ENCODE data around the gene PAQR3.

PAQR3 gene

DNA sequence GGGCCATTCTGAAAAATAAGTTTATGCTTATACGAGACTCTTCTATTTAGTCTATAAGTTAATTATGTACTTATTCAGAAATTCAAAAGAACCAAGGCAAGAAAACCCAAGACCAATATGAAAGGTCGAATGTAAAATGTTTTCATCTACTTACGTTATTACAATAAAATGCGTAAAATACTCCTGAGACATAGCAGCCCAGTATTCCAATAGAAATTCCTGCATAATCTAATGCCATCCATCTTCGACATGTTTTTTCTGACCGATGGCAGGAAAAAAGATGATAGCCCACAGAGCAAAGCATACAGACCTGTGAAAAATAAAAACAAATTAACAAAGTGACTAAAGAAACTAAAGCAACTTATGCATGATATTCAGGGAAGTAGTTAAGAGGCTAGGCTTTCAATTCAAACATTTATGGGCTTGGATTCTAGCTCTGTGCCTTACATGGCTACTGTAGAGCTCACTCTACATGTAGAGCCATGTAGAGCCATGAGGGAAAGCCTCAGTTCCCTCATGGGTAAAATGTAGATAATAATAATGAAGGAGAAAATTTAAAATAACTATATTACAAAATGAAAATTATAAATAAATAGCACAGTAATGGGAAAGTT lies 9.1 kb downstream of the PAQR3 start:
- Histone ChIP-seq H3K4ac (ENCODE audit: low read length) (no peak overlapping the region), H3K36me3 (replicated peaks in 1 of 2; ENCODE audit: control insufficient read depth in 2 of 2, insufficient read depth in 2 of 2, low read length in 2 of 2) (peaks cover 13 to 84% of the 10 kb centered on the region in 2 donors), H2AFZ (ENCODE audit: low read length) (no peak overlapping the region), H2BK15ac (ENCODE audit: low read length) (no peak overlapping the region), H3K9me3 (replicated peaks in 1 of 2; ENCODE audit: control insufficient read depth in 2 of 2, insufficient read depth in 1 of 2, low read depth in 1 of 2, low read length in 2 of 2) (peaks cover 0 to 3% of the 10 kb centered on the region in 2 donors), H4K8ac (ENCODE audit: low read depth, low read length) (no peak overlapping the region), H3K14ac (ENCODE audit: low read length) (no peak overlapping the region), H2BK5ac (ENCODE audit: low read length) (no peak overlapping the region), H3K4me3 (ENCODE audit: low read length in 2 of 2) (no peak overlapping the region), H3K27me3 (ENCODE audit: control insufficient read depth in 3 of 3, insufficient read depth in 3 of 3, low read depth in 1 of 3, low read length in 3 of 3) (no peaks in the 10 kb centered on the region), H4K91ac (ENCODE audit: low read depth, low read length, poor library complexity) (no peak overlapping the region), H3K4me2 (ENCODE audit: insufficient read depth, low read length, poor library complexity, severe bottlenecking) (no peak overlapping the region), H2BK12ac (ENCODE audit: low read length) (no peak overlapping the region), H3K79me1 (ENCODE audit: low read depth, low read length) (no peaks in the 10 kb centered on the region), H3K9ac (ENCODE audit: low read depth, low read length, poor library complexity) (no peak overlapping the region), H2BK120ac (ENCODE audit: low read depth, low read length) (no peak overlapping the region), H3K18ac (ENCODE audit: low read length) (no peak overlapping the region), H2AK5ac (ENCODE audit: low read depth, low read length) (no peak overlapping the region), H3K27ac (replicated peaks; ENCODE audit: low read length) (no peak overlapping the region), H3K4me1 (ENCODE audit: control insufficient read depth in 2 of 2, insufficient read depth in 1 of 2, low read depth in 1 of 2, low read length in 2 of 2) (no peaks in the 10 kb centered on the region), H3K23ac (ENCODE audit: low read depth, low read length, poor library complexity) (no peak overlapping the region)
- WGBS, 2 donors (ENCODE audit: extremely low coverage in 2 of 2, insufficient read length in 2 of 2, insufficient replicate concordance in 1 of 2) = no CpG with 5 or more reads among the region's 6 CpGs
- DNase-seq (ENCODE audit: low spot score) = no peak

DNA sequence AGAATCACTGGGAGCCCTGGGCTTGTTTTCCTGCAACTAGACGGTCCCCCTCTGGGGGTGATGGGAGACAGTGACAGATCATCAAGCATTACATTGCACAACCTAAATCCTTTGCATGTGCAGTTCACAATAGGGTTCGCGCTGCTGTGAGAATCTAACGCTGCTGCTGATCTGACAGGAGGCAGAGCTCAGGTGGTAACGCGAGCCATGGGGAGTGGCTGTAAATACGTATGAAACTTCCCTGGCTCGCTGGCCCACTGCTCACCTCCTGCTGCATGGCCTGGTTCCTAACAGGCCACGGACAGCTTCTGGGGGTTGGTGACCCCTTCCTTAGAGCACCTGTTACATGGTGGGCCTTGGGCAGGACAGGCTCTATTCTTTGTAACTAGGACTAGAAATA lies 10.4 kb downstream of the PAQR3 start:
- Histone ChIP-seq H2AFZ (ENCODE audit: low read length) (no peak overlapping the region), H2BK120ac (ENCODE audit: low read depth, low read length) (no peak overlapping the region), H3K4me2 (ENCODE audit: insufficient read depth, low read length, poor library complexity, severe bottlenecking) (no peak overlapping the region), H2BK5ac (ENCODE audit: low read length) (no peak overlapping the region), H3K9ac (ENCODE audit: low read depth, low read length, poor library complexity) (no peak overlapping the region), H3K79me1 (ENCODE audit: low read depth, low read length) (no peaks in the 10 kb centered on the region), H4K8ac (ENCODE audit: low read depth, low read length) (no peak overlapping the region), H3K4ac (ENCODE audit: low read length) (no peak overlapping the region), H3K9me3 (replicated peaks in 1 of 2; ENCODE audit: control insufficient read depth in 2 of 2, insufficient read depth in 1 of 2, low read depth in 1 of 2, low read length in 2 of 2) (peaks cover 0 to 3% of the 10 kb centered on the region in 2 donors), H2BK12ac (ENCODE audit: low read length) (no peak overlapping the region), H3K27ac (replicated peaks; ENCODE audit: low read length) (no peak overlapping the region), H4K91ac (ENCODE audit: low read depth, low read length, poor library complexity) (no peak overlapping the region), H3K36me3 (replicated peaks in 1 of 2; ENCODE audit: control insufficient read depth in 2 of 2, insufficient read depth in 2 of 2, low read length in 2 of 2) (peaks cover 14 to 93% of the 10 kb centered on the region in 2 donors), H3K4me3 (ENCODE audit: low read length in 2 of 2) (no peak overlapping the region), H3K18ac (ENCODE audit: low read length) (no peak overlapping the region), H3K23ac (ENCODE audit: low read depth, low read length, poor library complexity) (no peak overlapping the region), H3K27me3 (ENCODE audit: control insufficient read depth in 3 of 3, insufficient read depth in 3 of 3, low read depth in 1 of 3, low read length in 3 of 3) (no peaks in the 10 kb centered on the region), H3K4me1 (ENCODE audit: control insufficient read depth in 2 of 2, insufficient read depth in 1 of 2, low read depth in 1 of 2, low read length in 2 of 2) (no peaks in the 10 kb centered on the region), H2AK5ac (ENCODE audit: low read depth, low read length) (no peak overlapping the region), H3K14ac (ENCODE audit: low read length) (no peak overlapping the region), H2BK15ac (ENCODE audit: low read length) (no peak overlapping the region)
- no CpG with 5 or more reads among the region's 9 CpGs for WGBS, 2 donors (ENCODE audit: extremely low coverage in 2 of 2, insufficient read length in 2 of 2, insufficient replicate concordance in 1 of 2)
- DNase-seq (ENCODE audit: low spot score) = no peak

DNA sequence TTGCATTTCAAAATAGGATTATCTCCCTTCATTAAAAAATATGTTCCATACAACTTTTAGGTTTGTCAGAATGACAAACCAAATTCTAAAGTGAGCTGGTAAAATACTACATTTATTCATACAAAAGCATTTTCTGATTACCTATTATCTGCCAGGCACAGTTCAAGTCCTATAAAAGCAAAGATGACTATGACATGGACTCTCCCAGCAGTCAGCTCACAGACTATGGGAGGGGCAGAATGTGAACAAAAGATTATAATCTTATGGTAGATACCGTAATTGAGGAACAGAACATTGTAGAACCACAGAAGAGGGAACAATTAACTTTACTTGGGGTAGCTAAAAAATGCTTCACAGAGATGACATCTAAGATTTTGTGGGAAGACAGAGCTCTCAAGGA lies 12.4 kb downstream of the PAQR3 start:
- no peaks in the 10 kb centered on the region for H3K27me3 ChIP-seq (ENCODE audit: control insufficient read depth in 3 of 3, insufficient read depth in 3 of 3, low read depth in 1 of 3, low read length in 3 of 3)
- no peak overlapping the region for H3K4me2 ChIP-seq (ENCODE audit: insufficient read depth, low read length, poor library complexity, severe bottlenecking)
- no peak overlapping the region for H3K4ac ChIP-seq (ENCODE audit: low read length)
- no peak overlapping the region for H2AFZ ChIP-seq (ENCODE audit: low read length)
- H2AK5ac ChIP-seq (ENCODE audit: low read depth, low read length) = no peak overlapping the region
- no peak overlapping the region for H3K18ac ChIP-seq (ENCODE audit: low read length)
- DNase-seq (ENCODE audit: low spot score) = no peak
- no peaks in the 10 kb centered on the region for H3K79me1 ChIP-seq (ENCODE audit: low read depth, low read length)
- H4K8ac ChIP-seq (ENCODE audit: low read depth, low read length) = no peak overlapping the region
- H4K91ac ChIP-seq (ENCODE audit: low read depth, low read length, poor library complexity) = no peak overlapping the region
- no peak overlapping the region for H3K23ac ChIP-seq (ENCODE audit: low read depth, low read length, poor library complexity)
- no peak overlapping the region for H2BK15ac ChIP-seq (ENCODE audit: low read length)
- H3K27ac ChIP-seq (replicated peaks; ENCODE audit: low read length) = no peak overlapping the region
- no peak overlapping the region for H2BK12ac ChIP-seq (ENCODE audit: low read length)
- H3K36me3 ChIP-seq (replicated peaks in 1 of 2; ENCODE audit: control insufficient read depth in 2 of 2, insufficient read depth in 2 of 2, low read length in 2 of 2) = peaks cover 12 to 93% of the 10 kb centered on the region in 2 donors
- no peak overlapping the region for H3K14ac ChIP-seq (ENCODE audit: low read length)
- no peak overlapping the region for H3K4me3 ChIP-seq (ENCODE audit: low read length in 2 of 2)
- H3K9me3 ChIP-seq (replicated peaks in 1 of 2; ENCODE audit: control insufficient read depth in 2 of 2, insufficient read depth in 1 of 2, low read depth in 1 of 2, low read length in 2 of 2) = peaks cover 0 to 3% of the 10 kb centered on the region in 2 donors
- H3K4me1 ChIP-seq (ENCODE audit: control insufficient read depth in 2 of 2, insufficient read depth in 1 of 2, low read depth in 1 of 2, low read length in 2 of 2) = no peaks in the 10 kb centered on the region
- H3K9ac ChIP-seq (ENCODE audit: low read depth, low read length, poor library complexity) = no peak overlapping the region
- H2BK5ac ChIP-seq (ENCODE audit: low read length) = no peak overlapping the region
- no CpG with 5 or more reads among the region's 1 CpG for WGBS, 2 donors (ENCODE audit: extremely low coverage in 2 of 2, insufficient read length in 2 of 2, insufficient replicate concordance in 1 of 2)
- H2BK120ac ChIP-seq (ENCODE audit: low read depth, low read length) = no peak overlapping the region

DNA sequence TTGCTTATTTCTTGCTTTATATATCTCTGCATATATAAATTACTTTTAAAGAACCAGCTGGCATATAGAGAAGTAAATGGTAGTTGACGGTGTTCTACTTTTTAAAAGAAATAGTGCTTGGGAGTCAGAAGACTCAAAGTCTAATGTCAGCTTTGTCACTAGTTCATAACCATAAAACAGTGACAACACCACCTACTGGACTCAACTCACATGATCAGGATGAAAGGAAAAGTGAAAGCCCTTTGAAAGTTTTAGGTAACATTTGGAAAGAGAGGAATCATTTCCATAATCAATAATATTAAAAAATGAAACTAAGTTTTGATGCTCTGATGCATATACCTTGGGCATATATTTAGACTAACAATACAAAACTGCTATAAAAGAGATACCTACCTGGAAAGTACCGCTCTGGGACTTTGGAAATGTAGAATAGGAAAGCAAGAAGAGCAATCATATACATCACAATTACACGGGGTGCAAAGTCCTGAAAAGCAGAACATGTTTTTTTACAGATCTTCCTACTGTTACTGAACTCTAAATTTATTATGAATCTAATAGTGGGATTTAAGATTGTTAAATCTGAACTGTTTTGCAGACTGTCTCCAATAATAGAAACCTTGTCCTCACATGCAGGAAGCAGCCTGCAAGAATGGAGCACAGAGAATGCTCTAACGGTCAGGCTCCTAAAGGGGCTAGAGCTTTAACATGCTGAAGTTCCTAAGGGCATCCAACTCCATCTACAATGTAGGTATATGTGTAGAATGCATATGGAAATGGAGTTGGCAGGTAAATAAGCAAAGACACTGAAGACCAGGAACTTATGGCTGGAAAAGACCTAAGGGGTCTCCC lies 15.6 kb downstream of the PAQR3 start:
- Histone ChIP-seq H4K91ac (ENCODE audit: low read depth, low read length, poor library complexity) (no peak overlapping the region), H3K79me1 (ENCODE audit: low read depth, low read length) (no peaks in the 10 kb centered on the region), H3K27me3 (ENCODE audit: control insufficient read depth in 3 of 3, insufficient read depth in 3 of 3, low read depth in 1 of 3, low read length in 3 of 3) (no peaks in the 10 kb centered on the region), H3K36me3 (replicated peaks in 1 of 2; ENCODE audit: control insufficient read depth in 2 of 2, insufficient read depth in 2 of 2, low read length in 2 of 2) (peaks cover 9 to 92% of the 10 kb centered on the region in 2 donors), H4K8ac (ENCODE audit: low read depth, low read length) (no peak overlapping the region), H2AK5ac (ENCODE audit: low read depth, low read length) (no peak overlapping the region), H3K4ac (ENCODE audit: low read length) (no peak overlapping the region), H2BK120ac (ENCODE audit: low read depth, low read length) (no peak overlapping the region), H3K9ac (ENCODE audit: low read depth, low read length, poor library complexity) (no peak overlapping the region), H3K14ac (ENCODE audit: low read length) (no peak overlapping the region), H3K4me2 (ENCODE audit: insufficient read depth, low read length, poor library complexity, severe bottlenecking) (no peak overlapping the region), H2BK12ac (ENCODE audit: low read length) (no peak overlapping the region), H3K4me1 (ENCODE audit: control insufficient read depth in 2 of 2, insufficient read depth in 1 of 2, low read depth in 1 of 2, low read length in 2 of 2) (no peaks in the 10 kb centered on the region), H3K9me3 (replicated peaks in 1 of 2; ENCODE audit: control insufficient read depth in 2 of 2, insufficient read depth in 1 of 2, low read depth in 1 of 2, low read length in 2 of 2) (no peaks in the 10 kb centered on the region), H2AFZ (ENCODE audit: low read length) (no peak overlapping the region), H3K18ac (ENCODE audit: low read length) (no peak overlapping the region), H3K23ac (ENCODE audit: low read depth, low read length, poor library complexity) (no peak overlapping the region), H2BK5ac (ENCODE audit: low read length) (no peak overlapping the region), H3K4me3 (ENCODE audit: low read length in 2 of 2) (no peak overlapping the region), H3K27ac (replicated peaks; ENCODE audit: low read length) (no peak overlapping the region), H2BK15ac (ENCODE audit: low read length) (no peak overlapping the region)
- no peak for DNase-seq (ENCODE audit: low spot score)
- WGBS, 2 donors (ENCODE audit: extremely low coverage in 2 of 2, insufficient read length in 2 of 2, insufficient replicate concordance in 1 of 2) = no CpG with 5 or more reads among the region's 4 CpGs
